DND-41 (cell line): ENCODE data around the gene WDR45B.

Source experiments
- ATAC-seq: fragments of 200-7000 bp; cut with Tn5 transposase; 3 replicates; pipeline ENCODE4 v1.9.1; 2021; ENCODE audit warnings: low read depth; ENCODE audit not compliant: insufficient read depth
- DNase-seq: peaks from one replicate; pipeline ENCODE4 v3.0.0-alpha.2; 2020
- H2AFZ ChIP-seq: 2 replicates; pipeline ENCODE4 v1.6.0; 2012; ENCODE audit warnings: low read depth, low read length
- H3K27ac ChIP-seq: 2 replicates; pipeline ENCODE4 v1.5.1; 2012; ENCODE audit warnings: low read length, inconsistent platforms
- H3K27me3 ChIP-seq: fragments of 200-600 bp; sonication (generic); 2 replicates; pipeline ENCODE4 v1.6.0; 2012; ENCODE audit warnings: low read length, mild to moderate bottlenecking, inconsistent platforms; ENCODE audit not compliant: insufficient read depth, poor library complexity
- H3K36me3 ChIP-seq: 2 replicates; pipeline ENCODE4 v1.5.1; 2012; ENCODE audit warnings: low read length, inconsistent platforms; ENCODE audit not compliant: insufficient read depth
- H3K4me1 ChIP-seq: 2 replicates; pipeline ENCODE4 v1.5.1; 2012; ENCODE audit warnings: mild to moderate bottlenecking, low read length; ENCODE audit not compliant: insufficient read depth
- H3K4me2 ChIP-seq: 2 replicates; pipeline ENCODE4 v1.6.0; 2012; ENCODE audit warnings: mild to moderate bottlenecking, moderate library complexity, low read length, inconsistent platforms; ENCODE audit not compliant: insufficient read depth
- H3K4me3 ChIP-seq, 2 experiments: fragments of 200-600 bp in 1 of 2; shearing (Covaris generic) in 1 of 2; 2 replicates each; pipeline ENCODE4 v1.5.1; 2012 to 2016; ENCODE audit warnings: inconsistent platforms in 2 of 2, low read length in 2 of 2, mild to moderate bottlenecking in 2 of 2, low read depth in 1 of 2, moderate library complexity in 1 of 2
- H3K79me2 ChIP-seq: 2 replicates; pipeline ENCODE4 v1.6.0; 2012; ENCODE audit warnings: low read length, inconsistent platforms; ENCODE audit not compliant: insufficient read depth
- H3K9ac ChIP-seq: 2 replicates; pipeline ENCODE4 v1.6.0; 2012; ENCODE audit warnings: low read depth, mild to moderate bottlenecking, inconsistent platforms, low read length, moderate library complexity
- H3K9me3 ChIP-seq: 2 replicates; pipeline ENCODE4 v1.5.1; 2012; ENCODE audit warnings: low read length, moderate library complexity, mild to moderate bottlenecking, inconsistent platforms; ENCODE audit not compliant: insufficient read depth, severe bottlenecking
- H4K20me1 ChIP-seq: 2 replicates; pipeline ENCODE4 v1.6.0; 2012; ENCODE audit warnings: low read length; ENCODE audit not compliant: insufficient read depth
- CTCF ChIP-seq: IDR thresholded peaks from 2 replicates; pipeline ENCODE4 v1.5.1; 2012; ENCODE audit warnings: borderline replicate concordance, low read length, moderate library complexity, mild to moderate bottlenecking; ENCODE audit not compliant: poor library complexity, severe bottlenecking; ENCODE audit errors: extremely low read depth
- EZH2 ChIP-seq: IDR thresholded peaks from 3 replicates; pipeline ENCODE4 v1.6.1; 2012; ENCODE audit warnings: borderline replicate concordance, low read depth, mild to moderate bottlenecking, moderate library complexity, low read length, inconsistent platforms; ENCODE audit not compliant: severe bottlenecking

WDR45B gene

GRCh38 chr17:82665891-82666290, 17.6 kb upstream of the WDR45B start:
- Histone ChIP-seq H3K36me3 (no peaks in the 10 kb centered on the region), H3K4me3 (no peak overlapping the region), H3K27ac (no peak overlapping the region), H2AFZ (no peak overlapping the region), H3K9ac (no peak overlapping the region), H3K4me1 (no peaks in the 10 kb centered on the region), H3K4me2 (no peak overlapping the region), H3K9me3 (no peaks in the 10 kb centered on the region), H3K79me2 (no peaks in the 10 kb centered on the region), H3K27me3 (no peaks in the 10 kb centered on the region), H4K20me1 (no peaks in the 10 kb centered on the region)
- no peak for TF ChIP-seq EZH2
- no peak for TF ChIP-seq CTCF
- ATAC-seq (no peak), DNase-seq (no peak)

GRCh38 chr17:82665217-82665616, 17.0 kb upstream of the WDR45B start:
- Histone ChIP-seq H3K9ac (no peak overlapping the region), H4K20me1 (no peaks in the 10 kb centered on the region), H3K9me3 (no peaks in the 10 kb centered on the region), H3K4me1 (no peaks in the 10 kb centered on the region), H3K27me3 (no peaks in the 10 kb centered on the region), H3K36me3 (peaks cover 5% of the 10 kb centered on the region), H3K4me2 (no peak overlapping the region), H2AFZ (no peak overlapping the region), H3K79me2 (no peaks in the 10 kb centered on the region), H3K27ac (no peak overlapping the region), H3K4me3 (no peak overlapping the region)
- no peak for TF ChIP-seq EZH2
- no peak for TF ChIP-seq CTCF
- no peak for DNase-seq
- no peak for ATAC-seq

- ATAC-seq, result no peak
- Histone ChIP-seq H4K20me1 (no peaks in the 10 kb centered on the region), H3K4me3 (no peak overlapping the region), H3K36me3 (peaks cover 10% of the 10 kb centered on the region), H3K9me3 (no peaks in the 10 kb centered on the region), H2AFZ (no peak overlapping the region), H3K27me3 (no peaks in the 10 kb centered on the region), H3K9ac (no peak overlapping the region), H3K4me2 (no peak overlapping the region), H3K4me1 (no peaks in the 10 kb centered on the region), H3K27ac (no peak overlapping the region), H3K79me2 (no peaks in the 10 kb centered on the region)
- TF ChIP-seq CTCF, result no peak
- TF ChIP-seq EZH2, result no peak
- DNase-seq, result no peak
These were observed 16.5 kb upstream of the WDR45B start for GRCh38 chr17:82664701-82665182.

- Histone ChIP-seq H3K4me2 (no peak overlapping the region), H3K9ac (no peak overlapping the region), H3K9me3 (no peaks in the 10 kb centered on the region), H3K4me1 (no peaks in the 10 kb centered on the region), H2AFZ (no peak overlapping the region), H4K20me1 (no peaks in the 10 kb centered on the region), H3K4me3 (no peak overlapping the region), H3K27ac (no peak overlapping the region), H3K36me3 (peaks cover 11% of the 10 kb centered on the region), H3K27me3 (no peaks in the 10 kb centered on the region), H3K79me2 (no peaks in the 10 kb centered on the region)
- ATAC-seq, result no peak
- TF ChIP-seq CTCF (no peak), EZH2 (no peak)
- no peak for DNase-seq
These were observed 16.0 kb upstream of the WDR45B start for GRCh38 chr17:82664276-82664575.
